Chondrocyte (in vitro differentiated cells): ENCODE measurements around the gene IQCK. TPM values are rescaled to one million over a fixed set of nuclear protein-coding genes. Genes with fewer than 3 reads are reported as not detected.

Source experiments
- DNase-seq: peaks from one replicate; pipeline ENCODE4 v3.0.0; 2021; ENCODE audit warnings: mixed read lengths, low spot score
- H3K27ac Mint-ChIP-seq: one replicate; pipeline ENCODE4 v1.8.0; 2021; ENCODE audit warnings: mild to moderate bottlenecking, moderate library complexity, mixed read lengths; ENCODE audit not compliant: unreplicated experiment
- H3K27me3 Mint-ChIP-seq: 2 replicates; pipeline ENCODE4 v1.8.0; 2021; ENCODE audit warnings: low read depth, mixed read lengths
- H3K36me3 Mint-ChIP-seq: 2 replicates; pipeline ENCODE4 v1.8.0; 2021; ENCODE audit warnings: low read depth, mixed read lengths
- H3K4me1 Mint-ChIP-seq: 2 replicates; pipeline ENCODE4 v1.8.0; 2021; ENCODE audit warnings: low read depth, mild to moderate bottlenecking, mixed read lengths
- H3K4me3 Mint-ChIP-seq: one replicate; pipeline ENCODE4 v1.8.0; 2021; ENCODE audit warnings: mild to moderate bottlenecking, moderate library complexity, mixed read lengths; ENCODE audit not compliant: unreplicated experiment
- H3K9me3 Mint-ChIP-seq: 2 replicates; pipeline ENCODE4 v1.8.0; 2021; ENCODE audit warnings: low read depth, mixed read lengths
- CTCF ChIP-seq: fragments of 200-600 bp; sonication (generic); IDR thresholded peaks from 2 replicates; pipeline ENCODE4 v1.5.0; 2021; ENCODE audit warnings: antibody characterized with exemption, mild to moderate bottlenecking, moderate library complexity
- total RNA-seq: library from RNA; stranded (reverse); gene quantifications from 3 replicates; pipeline ENCODE4 v1.2.1, GENCODE V29; 2021

The IQCK gene
- total RNA-seq, 1 donor from 2014 or later, result 3.8 TPM

GRCh38 chr16:19753815-19754643 is 36.0 kb downstream of the IQCK start:
- no peak for TF ChIP-seq CTCF
- Mint-ChIP-seq H3K36me3 (no peaks in the 10 kb centered on the region), H3K27ac (no peak overlapping the region), H3K4me3 (no peak overlapping the region), H3K4me1 (peaks cover 20% of the 10 kb centered on the region), H3K9me3 (no peaks in the 10 kb centered on the region), H3K27me3 (no peaks in the 10 kb centered on the region)
- DNase-seq, result no peak

- H3K9me3 Mint-ChIP-seq, result no peaks in the 10 kb centered on the region
- H3K4me3 Mint-ChIP-seq, result no peak overlapping the region
These were observed 36.6 kb downstream of the IQCK start for GRCh38 chr16:19754644-19755036.

GRCh38 chr16:19755268-19755667 is 37.2 kb downstream of the IQCK start:
- Mint-ChIP-seq H3K9me3 (no peaks in the 10 kb centered on the region), H3K4me3 (no peak overlapping the region), H3K36me3 (no peaks in the 10 kb centered on the region), H3K4me1 (peaks cover 12% of the 10 kb centered on the region), H3K27me3 (no peaks in the 10 kb centered on the region), H3K27ac (no peak overlapping the region)
- DNase-seq, result no peak
- TF ChIP-seq CTCF, result no peak

More at GRCh38 chr16:19754644-19755036, 36.6 kb downstream of the IQCK start:
- no peak overlapping the region for H3K27ac Mint-ChIP-seq
- no peak for DNase-seq
- H3K4me1 Mint-ChIP-seq, result peaks cover 14% of the 10 kb centered on the region
- no peaks in the 10 kb centered on the region for H3K36me3 Mint-ChIP-seq
- no peaks in the 10 kb centered on the region for H3K27me3 Mint-ChIP-seq
- no peak for TF ChIP-seq CTCF

- no peak for TF ChIP-seq CTCF
- peaks cover 12% of the 10 kb centered on the region for H3K4me1 Mint-ChIP-seq
- no peaks in the 10 kb centered on the region for H3K27me3 Mint-ChIP-seq
- no peaks in the 10 kb centered on the region for H3K9me3 Mint-ChIP-seq
- H3K27ac Mint-ChIP-seq, result no peak overlapping the region
- no peak overlapping the region for H3K4me3 Mint-ChIP-seq
- no peaks in the 10 kb centered on the region for H3K36me3 Mint-ChIP-seq
- no peak for DNase-seq
These were observed 39.0 kb downstream of the IQCK start for GRCh38 chr16:19757026-19757425.

GRCh38 chr16:19757762-19758595 is 39.9 kb downstream of the IQCK start:
- no peak for TF ChIP-seq CTCF
- H3K4me3 Mint-ChIP-seq, result peak overlapping the region; percentile 49
- DNase-seq, result no peak
- peaks cover 12% of the 10 kb centered on the region for H3K4me1 Mint-ChIP-seq
- no peaks in the 10 kb centered on the region for H3K36me3 Mint-ChIP-seq
- no peaks in the 10 kb centered on the region for H3K27me3 Mint-ChIP-seq
- peak overlapping the region; percentile 3 for H3K27ac Mint-ChIP-seq
- H3K9me3 Mint-ChIP-seq, result no peaks in the 10 kb centered on the region
